Esophagus muscularis mucosa (tissue), 4 donors: ENCODE data around the gene HOXB7. TPM values are rescaled to one million over a fixed set of nuclear protein-coding genes. Genes with fewer than 3 reads are reported as not detected.
A peak's percentile ranks its signal among the peaks of the same experiment; 100 is the strongest.

Experiments used
- DNase-seq: peaks from one replicate; pipeline ENCODE4 v3.0.0-alpha.2; 2017; ENCODE audit errors: extremely low spot score
- H3K27ac ChIP-seq, 4 donors: fragments of 200-600 bp; sonication (generic); replicated peaks in 1 of 4; 1 replicate in 3 of 4; 2 replicates in 1 of 4; pipeline ENCODE4 v1.5.1; 2016 to 2019; ENCODE audit warnings: mild to moderate bottlenecking in 1 of 4
- H3K27me3 ChIP-seq, 4 donors: fragments of 200-600 bp; sonication (generic); one replicate each; pipeline versions ENCODE4 v1.5.1 to v1.6.0; 2016 to 2019
- H3K36me3 ChIP-seq, 4 donors: fragments of 200-600 bp; sonication (generic); one replicate each; pipeline ENCODE4 v1.5.1; 2016 to 2019
- H3K4me1 ChIP-seq, 4 donors: fragments of 200-600 bp; sonication (generic); one replicate each; pipeline ENCODE4 v1.5.1; 2016 to 2019
- H3K4me3 ChIP-seq, 4 donors: fragments of 200-600 bp; sonication (generic); 1 replicate in 2 of 4; 2 replicates in 2 of 4; pipeline ENCODE4 v1.5.1; 2016 to 2019; ENCODE audit warnings: mild to moderate bottlenecking in 4 of 4, moderate library complexity in 1 of 4
- H3K9me3 ChIP-seq, 4 donors: fragments of 200-600 bp; sonication (generic); 1 replicate in 3 of 4; 2 replicates in 1 of 4; pipeline ENCODE4 v1.5.1; 2016 to 2019
- CTCF ChIP-seq, 3 experiments: fragments of 200-600 bp in 2 of 3; fragments of 450-650 bp in 1 of 3; sonication (generic) in 2 of 3; IDR thresholded peaks; one replicate each; pipeline ENCODE4 v1.5.1; 2017 to 2019; ENCODE audit warnings: antibody characterized with exemption in 3 of 3, mild to moderate bottlenecking in 2 of 3, moderate library complexity in 1 of 3
- EP300 ChIP-seq: sonication (generic); formaldehyde crosslinking; IDR thresholded peaks from one replicate; pipeline ENCODE4 v1.6.1; 2017; ENCODE audit warnings: antibody characterized with exemption
- POLR2A ChIP-seq: fragments of 450-650 bp; IDR thresholded peaks from one replicate; pipeline ENCODE4 v1.6.1; 2017; ENCODE audit warnings: antibody characterized with exemption, moderate library complexity, mild to moderate bottlenecking, low read depth
- POLR2AphosphoS5 ChIP-seq, 2 donors: sonication (generic); formaldehyde crosslinking; IDR thresholded peaks; one replicate each; pipeline ENCODE4 v1.6.1; 2017; ENCODE audit warnings: antibody characterized with exemption in 2 of 2
- WGBS: methylation state at CpG from one replicate; pipeline ENCODE4 v1.1.5; 2018; 5-methylcytosine and 5-hydroxymethylcytosine counted together
- intact Hi-C: fragments of 100-400 bp; cut with DNase I; formaldehyde crosslinking; loops from one replicate; pipeline ENCODE4 v1.15.1; 2023
- total RNA-seq, 4 donors: library from RNA; depleted of rRNA; stranded (reverse); fragments of >200 nt; gene quantifications; one replicate each; pipeline versions ENCODE4 v1.1.0 to v1.2.1, GENCODE V29; 2016

The HOXB7 gene
- total RNA-seq, 4 donors from 2014 or later = 0.52 to 1.7 (median 0.66) TPM

DNA sequence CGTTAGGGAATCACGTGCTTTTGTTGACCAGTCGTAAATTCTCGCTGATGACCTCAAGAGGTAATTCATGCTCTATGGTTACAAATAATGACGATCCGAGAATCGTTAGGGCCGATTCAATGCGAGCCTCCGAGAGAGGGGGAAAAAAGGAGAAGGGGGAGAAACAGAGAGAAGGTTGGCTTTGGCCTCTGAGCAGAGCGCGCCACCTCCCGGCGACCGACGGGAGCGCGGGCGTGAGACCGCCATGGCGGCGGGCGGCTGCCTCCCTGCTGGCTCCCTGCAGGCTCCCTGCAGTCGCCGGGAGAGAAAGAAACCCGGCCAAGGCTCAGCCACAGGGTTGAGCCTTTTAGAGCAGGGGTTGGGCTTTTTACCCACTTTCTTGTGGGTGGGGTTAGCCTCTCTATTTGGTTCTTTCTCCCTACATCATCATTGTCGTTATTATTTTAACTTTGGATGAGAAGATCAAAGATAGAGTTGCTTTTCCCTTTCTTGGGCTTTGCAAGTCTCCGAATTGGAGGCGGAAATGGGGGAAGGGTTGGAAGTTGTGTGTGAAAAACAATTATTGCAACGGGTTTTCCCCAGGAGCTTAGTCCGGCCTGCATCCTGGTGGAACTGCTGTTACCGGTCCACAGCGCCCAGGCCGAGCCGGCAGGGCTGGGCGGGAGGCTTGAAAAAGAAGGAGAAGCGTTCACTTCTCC, 16.8 kb downstream of the HOXB7 start:
- H3K4me3 ChIP-seq = peak overlapping the region; percentile 54 to 64 (median 60)
- intact Hi-C loops = loop anchor here (1.0 to 5.0 kb wide), 3 partner anchors 101 to 257 kb away; no protein-coding TSS in a partner anchor
- peaks cover 33 to 61% (median 56%) of the 10 kb centered on the region in 4 donors for H3K4me1 ChIP-seq
- H3K27me3 ChIP-seq = peaks cover 6 to 73% (median 31%) of the 10 kb centered on the region in 4 donors
- 19% methylated on average over 36 of the region's 37 CpGs for WGBS
- no peaks in the 10 kb centered on the region for H3K36me3 ChIP-seq
- H3K27ac ChIP-seq = peak overlapping the region; percentile 42 to 72 (median 60)
- DNase-seq = no peak
- no peaks in the 10 kb centered on the region for H3K9me3 ChIP-seq
- TF ChIP-seq POLR2AphosphoS5 (IDR thresholded peaks at IDR 0.05) = peak in 1 of 2 donors; percentile 65
- no peak for TF ChIP-seq POLR2A
- TF ChIP-seq CTCF (IDR thresholded peaks at IDR 0.05) = peak in 2 of 3 experiments; percentile 97 to 99

GRCh38 chr17:48593126-48593829, 17.5 kb downstream of the HOXB7 start, which contains the start of gene HOXB5:
TSS of gene HOXB5 (minus strand) at chr17:48593779. CDS start at chr17:48593682, 97 bp downstream.
- no peaks in the 10 kb centered on the region for H3K9me3 ChIP-seq
- peak within 1 kb of the TSS; percentile 54 to 64 (median 60) for H3K4me3 ChIP-seq
- TF ChIP-seq CTCF (IDR thresholded peaks at IDR 0.05) (no peak), POLR2AphosphoS5 (IDR thresholded peaks at IDR 0.05) (no peak), EP300 (no peak), POLR2A (no peak)
- H3K36me3 ChIP-seq = no peaks in the 10 kb centered on the region
- intact Hi-C loops = loop anchor here (5.0 kb wide), 1 partner anchor 256 kb away; no protein-coding TSS in a partner anchor
- H3K4me1 ChIP-seq = peaks cover 31 to 59% (median 52%) of the 10 kb centered on the region in 4 donors
- H3K27ac ChIP-seq = peak within 1 kb of the TSS; percentile 42 to 72 (median 60)
- WGBS = 3% methylated on average over 21 of the region's 50 CpGs
- no peak for DNase-seq
- peaks cover 6 to 66% (median 24%) of the 10 kb centered on the region in 4 donors for H3K27me3 ChIP-seq

DNA sequence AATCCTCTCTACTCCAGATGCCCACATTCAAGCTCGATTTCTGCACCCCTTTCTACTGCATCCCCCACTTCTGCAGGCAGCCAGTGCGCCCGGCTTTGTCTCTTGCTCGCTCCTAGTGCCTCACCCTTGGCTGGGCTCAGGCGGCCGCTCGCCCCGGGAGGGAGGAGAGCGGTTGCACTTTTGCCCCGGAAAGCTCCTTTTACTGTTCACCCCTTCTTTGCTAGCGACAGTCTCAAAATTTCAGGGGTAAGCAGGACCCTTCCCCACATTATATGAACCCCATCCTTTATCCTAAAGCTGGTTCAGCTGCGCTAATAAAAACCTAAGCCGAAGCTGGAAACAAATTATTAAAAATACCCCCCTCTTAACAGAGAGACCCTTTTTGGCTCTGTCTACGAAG, 18.2 kb downstream of the HOXB7 start:
- Histone ChIP-seq H3K27ac (peak overlapping the region; percentile 42 to 72 (median 60)), H3K36me3 (no peaks in the 10 kb centered on the region), H3K27me3 (peaks cover 6 to 59% (median 23%) of the 10 kb centered on the region in 4 donors), H3K9me3 (no peaks in the 10 kb centered on the region), H3K4me1 (peaks cover 24 to 54% (median 46%) of the 10 kb centered on the region in 4 donors), H3K4me3 (peak overlapping the region; percentile 54 to 64 (median 60))
- DNase-seq = no peak
- intact Hi-C loops = loop anchor here (5.0 kb wide), 1 partner anchor 255 kb away; no protein-coding TSS in a partner anchor
- TF ChIP-seq CTCF (IDR thresholded peaks at IDR 0.05) (no peak), EP300 (no peak), POLR2A (no peak), POLR2AphosphoS5 (IDR thresholded peaks at IDR 0.05) (no peak)
- 26% methylated on average over 14 of the region's 14 CpGs for WGBS

GRCh38 chr17:48592057-48592514, 18.7 kb downstream of the HOXB7 start:
- peaks cover 25 to 54% (median 44%) of the 10 kb centered on the region in 4 donors for H3K4me1 ChIP-seq
- intact Hi-C loops = loop anchor here (5.0 kb wide), 1 partner anchor 255 kb away; no protein-coding TSS in a partner anchor
- peak overlapping the region; percentile 42 to 72 (median 60) for H3K27ac ChIP-seq
- 36% methylated on average over 20 of the region's 33 CpGs for WGBS
- H3K27me3 ChIP-seq = peaks cover 6 to 54% (median 19%) of the 10 kb centered on the region in 4 donors
- H3K36me3 ChIP-seq = no peaks in the 10 kb centered on the region
- H3K4me3 ChIP-seq = peak overlapping the region; percentile 54 to 64 (median 60)
- no peaks in the 10 kb centered on the region for H3K9me3 ChIP-seq
- no peak for TF ChIP-seq EP300
- no peak for DNase-seq
